Measurements from ENCODE around the gene MRPS15.
"Not testable (repeated sequence)": the region's sequence is repeated elsewhere in the genome, so short reads cannot be mapped to it uniquely, and the experiment has no call there.

Gene MRPS15

DNA sequence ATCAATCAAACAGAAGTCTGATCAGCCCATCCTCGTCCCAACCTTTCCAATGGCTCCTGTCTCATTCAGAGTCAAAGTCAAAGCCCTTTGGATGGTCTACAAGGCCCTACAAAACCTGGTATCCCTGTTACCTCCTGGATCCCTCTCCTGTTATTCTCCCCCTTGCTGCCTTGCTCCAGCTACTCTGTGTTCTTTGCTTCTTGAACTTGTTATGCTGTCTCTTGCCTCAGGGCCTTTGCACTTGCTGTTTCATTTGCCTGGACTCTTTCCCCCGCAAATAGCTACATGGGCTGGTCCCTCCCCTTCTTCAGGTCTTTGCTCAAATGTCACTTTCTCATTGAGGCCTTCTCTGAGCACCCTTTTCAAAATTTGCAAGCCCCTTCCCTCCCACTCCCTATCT, 19.9 kb upstream of the MRPS15 start:
- CTCF ChIA-PET = interaction anchor here (2.4 kb wide), 1 partner anchor 32 kb away, joined by 9 read pairs; no protein-coding TSS in a partner anchor
- no peak for DNase-seq (ENCODE audit: extremely low spot score)
- TF ChIP-seq, protein P1, sequence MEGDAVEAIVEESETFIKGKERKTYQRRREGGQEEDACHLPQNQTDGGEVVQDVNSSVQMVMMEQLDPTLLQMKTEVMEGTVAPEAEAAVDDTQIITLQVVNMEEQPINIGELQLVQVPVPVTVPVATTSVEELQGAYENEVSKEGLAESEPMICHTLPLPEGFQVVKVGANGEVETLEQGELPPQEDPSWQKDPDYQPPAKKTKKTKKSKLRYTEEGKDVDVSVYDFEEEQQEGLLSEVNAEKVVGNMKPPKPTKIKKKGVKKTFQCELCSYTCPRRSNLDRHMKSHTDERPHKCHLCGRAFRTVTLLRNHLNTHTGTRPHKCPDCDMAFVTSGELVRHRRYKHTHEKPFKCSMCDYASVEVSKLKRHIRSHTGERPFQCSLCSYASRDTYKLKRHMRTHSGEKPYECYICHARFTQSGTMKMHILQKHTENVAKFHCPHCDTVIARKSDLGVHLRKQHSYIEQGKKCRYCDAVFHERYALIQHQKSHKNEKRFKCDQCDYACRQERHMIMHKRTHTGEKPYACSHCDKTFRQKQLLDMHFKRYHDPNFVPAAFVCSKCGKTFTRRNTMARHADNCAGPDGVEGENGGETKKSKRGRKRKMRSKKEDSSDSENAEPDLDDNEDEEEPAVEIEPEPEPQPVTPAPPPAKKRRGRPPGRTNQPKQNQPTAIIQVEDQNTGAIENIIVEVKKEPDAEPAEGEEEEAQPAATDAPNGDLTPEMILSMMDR (IDR thresholded peaks at IDR 0.05; ENCODE audit: control extremely low read depth, extremely low read depth, low read depth, missing control alignments) = no peak
- POLR2A ChIA-PET = no interaction called here

DNA sequence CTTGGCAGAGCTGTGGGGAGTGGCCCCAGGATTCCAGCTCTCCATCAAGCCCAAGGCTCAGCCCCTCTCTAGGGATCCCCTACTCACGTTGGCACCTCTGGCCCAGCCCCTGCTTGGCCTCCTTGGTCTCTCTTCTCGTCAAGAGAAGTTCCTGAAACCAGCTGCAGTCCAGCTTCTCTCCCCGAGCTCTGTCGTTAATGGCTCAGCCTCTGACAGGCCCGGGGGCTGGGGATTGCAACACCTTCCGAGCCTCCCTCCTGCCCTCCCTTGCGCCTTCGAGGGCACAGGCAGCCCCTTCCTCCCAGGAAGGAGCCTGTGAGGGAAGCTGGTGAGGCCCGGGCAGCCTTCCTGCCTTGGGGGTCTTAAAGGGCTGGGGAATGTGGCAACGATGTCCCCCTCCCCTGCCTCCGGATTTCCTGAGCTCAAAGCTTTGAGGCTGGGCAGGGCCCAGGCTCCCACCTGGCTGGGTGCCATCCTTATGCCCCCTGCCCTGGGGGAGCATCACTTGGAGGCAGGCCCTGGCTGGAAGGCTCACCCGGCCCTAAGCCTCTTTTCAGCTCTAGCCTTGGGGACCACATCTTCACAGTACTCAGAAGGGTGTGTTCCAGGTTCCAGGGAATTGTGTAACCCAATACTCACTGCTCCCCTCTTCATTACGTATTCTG, 18.7 kb upstream of the MRPS15 start, which contains the start of gene CSF3R:
Gene CSF3R (minus strand): TSS at position 190 of the 665 bp plus-strand sequence. CDS start 3,417 bp downstream, outside the sequence.
- POLR2A ChIA-PET = no interaction called here
- TF ChIP-seq, protein P1 (IDR thresholded peaks at IDR 0.05; ENCODE audit: control extremely low read depth, extremely low read depth, low read depth, missing control alignments) = no peak
- DNase-seq (ENCODE audit: extremely low spot score) = no peak
- CTCF ChIA-PET = interaction anchor here (2.4 kb wide), 1 partner anchor 33 kb away, joined by 9 read pairs; no protein-coding TSS in a partner anchor

DNA sequence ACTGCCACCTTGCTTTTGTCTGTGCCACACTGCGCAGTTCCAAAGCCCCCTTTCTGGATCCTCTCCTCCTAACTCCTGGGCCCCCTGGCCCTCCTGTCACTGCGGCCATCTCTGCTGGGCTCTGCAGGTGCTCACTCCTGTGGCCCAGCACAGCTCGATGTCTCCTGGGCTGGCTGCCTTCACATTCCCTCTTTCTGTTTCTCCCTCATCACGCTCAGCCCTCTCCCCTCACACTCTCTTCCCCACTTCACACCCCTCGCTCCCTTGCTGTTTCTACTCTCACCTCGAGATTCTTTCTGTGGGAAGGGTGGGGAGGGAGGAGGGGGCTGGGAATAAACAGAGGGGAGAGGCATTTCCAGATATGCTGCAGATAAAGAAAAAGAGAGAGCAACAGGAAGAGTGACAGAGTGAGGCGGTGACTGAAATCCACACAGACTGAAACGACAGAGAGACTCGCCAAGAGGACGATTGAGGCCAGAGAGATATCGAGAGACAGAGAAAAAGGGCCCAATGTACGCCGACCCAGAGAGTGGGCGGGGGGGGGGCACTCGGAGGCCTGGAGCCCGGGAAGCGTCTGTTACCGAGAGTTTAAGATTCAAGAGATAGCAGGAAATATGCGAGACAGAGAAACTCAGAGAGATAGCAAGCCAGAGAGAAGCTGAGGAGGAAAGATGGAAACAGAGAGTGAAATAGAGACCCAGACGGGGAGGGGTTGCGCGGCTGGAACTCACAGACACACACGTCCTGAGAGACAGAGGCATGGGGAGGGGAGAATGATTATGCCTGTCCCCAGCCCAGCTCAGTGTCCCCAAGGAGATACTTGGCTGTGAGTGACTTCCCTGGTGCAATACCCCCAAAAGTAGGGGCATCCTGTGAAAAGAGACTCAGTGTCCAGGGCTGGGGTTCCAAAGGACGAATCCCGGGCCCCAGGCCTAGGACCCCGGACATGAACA, 17.9 kb upstream of the MRPS15 start:
- TF ChIP-seq, protein P1 (IDR thresholded peaks at IDR 0.05; ENCODE audit: control extremely low read depth, extremely low read depth, low read depth, missing control alignments) = no peak
- ChIA-PET CTCF (interaction anchor here (2.4 kb wide), 1 partner anchor 34 kb away, joined by 9 read pairs; no protein-coding TSS in a partner anchor), POLR2A (no interaction called here)
- DNase-seq (ENCODE audit: extremely low spot score) = no peak

DNA sequence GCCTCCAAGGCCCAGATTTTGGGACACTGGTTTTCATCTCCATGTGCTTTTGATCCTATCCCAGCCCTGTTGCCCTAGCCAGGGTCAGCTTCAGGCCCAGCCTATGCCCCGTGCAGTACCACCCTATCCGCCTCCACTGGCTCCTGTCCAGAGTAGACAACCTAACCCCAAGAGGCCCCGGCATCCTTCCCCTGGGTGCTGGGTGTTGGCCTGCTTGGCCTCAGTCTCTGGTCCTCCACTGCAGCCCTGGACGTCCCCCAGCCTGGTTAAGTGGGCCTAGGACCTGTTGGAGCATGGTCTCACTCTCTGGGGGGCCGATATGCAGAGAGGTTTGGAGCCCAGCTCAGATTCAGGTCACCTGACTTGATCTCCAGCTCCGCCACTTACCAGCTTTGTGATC, 16.9 kb upstream of the MRPS15 start:
- CTCF ChIA-PET = no interaction called here
- TF ChIP-seq, protein P1 (IDR thresholded peaks at IDR 0.05; ENCODE audit: control extremely low read depth, extremely low read depth, low read depth, missing control alignments) = no peak
- POLR2A ChIA-PET = no interaction called here
- no peak for DNase-seq (ENCODE audit: extremely low spot score)

DNA sequence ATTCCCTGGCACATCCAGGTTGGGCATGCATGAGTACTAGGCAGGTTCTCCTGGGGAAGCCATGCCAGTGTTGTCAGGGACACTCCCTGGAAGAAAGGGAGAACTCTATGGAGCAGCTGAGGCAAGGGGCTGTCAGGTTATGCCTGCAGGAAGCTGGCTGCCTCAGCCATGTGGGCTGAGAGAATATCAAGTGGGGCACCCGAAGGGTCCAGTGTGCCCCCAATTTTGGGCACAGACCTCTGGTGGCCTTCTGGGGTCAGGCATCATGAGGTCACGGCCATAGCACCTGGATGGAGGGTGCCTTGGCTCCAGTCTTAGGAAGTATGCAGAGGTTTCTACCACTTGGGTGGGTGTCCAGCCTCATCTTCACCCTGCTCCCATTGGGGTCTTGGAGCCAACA, 16.0 kb upstream of the MRPS15 start:
- TF ChIP-seq, protein P1 (IDR thresholded peaks at IDR 0.05; ENCODE audit: control extremely low read depth, extremely low read depth, low read depth, missing control alignments) = no peak
- POLR2A ChIA-PET = no interaction called here
- CTCF ChIA-PET = no interaction called here
- no peak for DNase-seq (ENCODE audit: extremely low spot score)

DNA sequence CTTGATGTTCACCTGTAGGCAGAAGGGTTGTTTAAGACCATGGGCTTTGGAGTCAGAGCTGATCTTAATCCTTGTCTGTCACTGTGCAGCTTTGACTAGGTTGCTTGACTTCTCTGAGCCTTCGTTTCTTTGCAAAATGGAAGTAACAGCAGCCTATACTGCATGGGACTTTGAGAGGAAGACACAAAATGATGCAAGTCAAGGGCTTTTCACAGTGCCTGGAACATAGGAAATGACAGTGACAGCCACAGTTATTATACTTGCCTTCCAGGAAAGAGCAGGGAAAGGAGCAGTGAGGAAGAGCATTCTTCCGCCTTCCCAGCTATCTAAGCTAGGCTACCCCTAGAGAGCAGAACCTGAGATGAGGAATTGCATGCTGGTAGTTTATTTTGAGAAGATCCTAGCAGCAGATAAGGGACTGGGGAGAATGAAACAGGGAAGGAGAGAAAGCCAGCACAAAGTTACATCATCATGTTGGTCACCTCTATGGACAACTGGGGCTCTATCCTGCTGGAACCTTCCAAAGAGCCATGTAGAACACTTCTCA, 15.4 kb upstream of the MRPS15 start:
- POLR2A ChIA-PET = no interaction called here
- DNase-seq (ENCODE audit: extremely low spot score) = no peak
- CTCF ChIA-PET = interaction anchor here (0.8 to 1.2 kb wide), 3 partner anchors 8 to 36 kb away, joined by 3 read pairs; no protein-coding TSS in a partner anchor
- TF ChIP-seq, protein P1 (IDR thresholded peaks at IDR 0.05; ENCODE audit: control extremely low read depth, extremely low read depth, low read depth, missing control alignments) = no peak

DNA sequence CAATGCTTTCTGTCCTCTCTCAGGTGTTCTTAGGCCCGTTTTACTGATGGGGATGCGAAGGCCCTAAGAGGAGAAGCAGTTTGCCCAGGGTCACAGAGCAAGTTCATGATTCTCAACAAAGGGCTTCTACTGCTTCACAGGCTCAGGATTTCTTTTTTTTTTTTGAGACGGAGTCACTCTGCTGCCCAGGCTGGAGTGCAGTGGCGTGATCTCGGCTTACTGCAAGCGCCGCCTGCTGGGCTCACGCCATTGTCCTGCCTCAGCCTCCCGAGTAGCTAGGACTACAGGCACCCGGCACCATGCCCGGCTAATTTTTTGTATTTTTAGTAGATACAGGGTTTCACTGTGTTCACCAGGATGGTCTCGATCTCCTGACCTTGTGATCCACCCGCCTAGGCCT, 13.4 kb upstream of the MRPS15 start:
- POLR2A ChIA-PET = not testable (repeated sequence)
- CTCF ChIA-PET = interaction anchor here (2.0 kb wide), 1 partner anchor 9 kb away, joined by 5 read pairs; no protein-coding TSS in a partner anchor

More for the DNA sequence above, 13.4 kb upstream of the MRPS15 start:
- DNase-seq (ENCODE audit: extremely low spot score) = not testable (repeated sequence)

Measured in GM10248 (cell line).